ENCODE results near the gene SMPDL3A. TPM values are rescaled to one million over a fixed set of nuclear protein-coding genes. Genes with fewer than 3 reads are reported as not detected.
A peak's percentile ranks its signal among the peaks of the same experiment; 100 is the strongest.

SMPDL3A gene
- total and polyA plus RNA-seq, 2 of the 13 experiments (the other 11 are each of a cell fraction or from before 2014, with no cell fraction given), result 7.8 to 17.3 TPM

DNA sequence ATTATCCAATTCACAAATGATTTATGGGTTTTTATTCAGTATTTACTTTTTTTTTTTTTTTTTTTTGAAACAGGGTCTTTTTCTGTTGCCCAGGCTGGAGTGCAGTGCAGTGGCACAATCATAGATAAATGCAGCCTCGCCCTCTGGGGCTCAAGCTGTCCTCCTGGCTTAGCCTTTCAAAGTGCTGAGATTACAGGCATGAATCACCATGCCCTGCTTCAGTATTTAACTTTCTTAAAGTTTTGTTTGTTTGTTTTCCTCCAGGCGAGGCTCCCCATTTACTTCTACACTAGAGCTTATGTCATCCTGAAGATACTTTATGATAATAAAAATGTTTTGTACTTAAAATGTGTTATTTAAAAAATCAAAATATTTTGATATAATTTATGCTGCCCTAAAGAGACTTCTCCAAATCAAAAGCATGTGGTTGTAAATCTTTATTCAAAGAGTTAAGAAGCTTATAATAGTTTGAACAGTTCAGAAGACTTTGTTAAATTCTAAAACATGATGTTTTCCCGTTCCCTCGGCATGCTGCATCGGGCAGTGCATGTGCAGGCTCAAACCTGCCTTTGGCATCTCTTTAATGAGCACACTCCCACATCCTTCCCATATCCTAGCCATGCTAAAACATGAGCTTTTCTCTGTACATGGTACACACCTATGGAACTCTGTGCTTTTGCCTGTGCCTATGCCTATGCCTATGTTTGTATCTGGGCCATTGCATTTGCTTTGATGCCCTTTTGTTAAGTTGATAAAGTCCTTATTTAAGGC lies 11.0 kb downstream of the SMPDL3A start:
- CTCF ChIA-PET (ENCODE audit: low intra/inter-chr PET ratio, low total read pairs), result no interaction called here
- no peak overlapping the region for H3K27ac ChIP-seq (ENCODE audit: extremely low read length, insufficient read depth, low read length)

DNA sequence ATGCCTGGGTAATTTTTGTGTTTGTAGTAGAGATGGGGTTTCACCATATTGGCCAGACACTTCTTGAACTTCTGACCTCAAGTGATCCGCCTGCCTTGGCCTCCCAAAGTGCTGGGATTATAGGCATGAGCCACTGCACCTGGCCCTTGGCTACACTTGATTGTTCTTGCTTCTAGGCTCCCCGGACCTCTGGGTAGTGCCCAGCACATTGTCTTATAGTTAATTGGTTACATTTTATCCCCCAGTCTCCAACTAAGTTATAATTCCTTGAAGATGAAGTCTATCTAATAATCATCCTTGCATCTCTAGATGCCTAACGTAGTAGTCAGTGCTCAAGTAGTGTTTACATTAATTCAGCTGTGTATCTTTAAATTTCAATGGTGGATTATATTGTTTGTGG lies 11.8 kb downstream of the SMPDL3A start:
- no TSS peak for BruUV-seq (replicated peaks)
- TF ChIP-seq, protein P1, sequence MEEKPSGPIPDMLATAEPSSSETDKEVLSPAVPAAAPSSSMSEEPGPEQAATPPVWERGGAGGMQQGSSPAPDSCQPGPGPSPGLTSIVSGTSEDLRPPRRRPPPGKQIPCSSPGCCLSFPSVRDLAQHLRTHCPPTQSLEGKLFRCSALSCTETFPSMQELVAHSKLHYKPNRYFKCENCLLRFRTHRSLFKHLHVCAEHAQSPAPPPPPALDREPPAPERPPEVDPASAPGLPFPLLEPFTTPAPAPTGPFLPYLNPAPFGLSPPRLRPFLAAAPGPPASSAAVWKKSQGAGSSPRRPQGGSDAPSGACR (CRISPR knock-in tag; IDR thresholded peaks at IDR 0.05), result no peak
- no peak for TF ChIP-seq TGIF2 (CRISPR knock-in tag; IDR thresholded peaks at IDR 0.05)
- TF ChIP-seq MXD4 (CRISPR knock-in tag; IDR thresholded peaks at IDR 0.05), result no peak
- no peak for TF ChIP-seq ZNF232 (CRISPR knock-in tag; IDR thresholded peaks at IDR 0.05; ENCODE audit: borderline replicate concordance)
- no peak for TF ChIP-seq CCAR2 (optimal IDR thresholded peaks at IDR 0.05; ENCODE audit: low read depth, low read length)
- TF ChIP-seq FIP1L1 (IDR thresholded peaks at IDR 0.05; ENCODE audit: borderline replicate concordance, insufficient read depth, low read depth, low read length), result no peak
- intact Hi-C loops (cut with micrococcal nuclease; ENCODE audit: unreplicated experiment), result no loop called here
- no peaks in the 10 kb centered on the region for H3K27me3 ChIP-seq (ENCODE audit: control insufficient read depth in 1 of 2, insufficient read depth in 2 of 2, low read length in 2 of 2)
- H3K4me2 ChIP-seq (ENCODE audit: low read depth, low read length), result no peak overlapping the region
- WGBS (ENCODE audit: low lambda C conversion rate), result 78% methylated on average over 3 of the region's 3 CpGs
- no peaks in the 10 kb centered on the region for H4K20me1 ChIP-seq (ENCODE audit: insufficient read depth, low read length)
- no peak for FAIRE-seq
- ChIA-PET POLR2A (interaction anchor here (5.9 kb wide), 1 partner anchor 11 kb away, joined by 177 read pairs; the partner anchor contains the start of gene SMPDL3A), CTCF (ENCODE audit: low intra/inter-chr PET ratio, low total read pairs) (no interaction called here)
- no peaks in the 10 kb centered on the region for H3K36me3 ChIP-seq (replicated peaks in 1 of 2; ENCODE audit: control insufficient read depth in 1 of 2, insufficient read depth in 2 of 2, low read length in 2 of 2)
- peak overlapping the region; percentile 50 for H3K27ac ChIP-seq (ENCODE audit: extremely low read length, insufficient read depth, low read length)
- peaks cover 54% of the 10 kb centered on the region for H3K4me1 ChIP-seq (ENCODE audit: insufficient read depth, low read length)
- no peaks in the 10 kb centered on the region for H3K79me2 ChIP-seq (ENCODE audit: insufficient read depth, low read length)
- H3K9ac ChIP-seq (ENCODE audit: insufficient read depth, low read depth, low read length), result no peak overlapping the region
- in situ Hi-C loops (cut with HindIII; ENCODE audit: extremely low pct_ligation_motif_present, low pct_unique_long_range_greater_than_20kb), result no loop called here
- no peaks in the 10 kb centered on the region for H3K9me3 ChIP-seq (ENCODE audit: low read length)
- no peak overlapping the region for H3K4me3 ChIP-seq (replicated peaks in 1 of 3; ENCODE audit: insufficient read depth in 1 of 3, low read depth in 2 of 3, low read length in 3 of 3)
- DNase-seq (ENCODE audit: low spot score), result no peak
- ATAC-seq, result no peak
- H2AFZ ChIP-seq (ENCODE audit: low read length), result no peak overlapping the region

More for the DNA sequence above, 11.0 kb downstream of the SMPDL3A start:
- WGBS (ENCODE audit: low lambda C conversion rate), result 88% methylated on average over 5 of the region's 5 CpGs
- Histone ChIP-seq H3K79me2 (ENCODE audit: insufficient read depth, low read length) (no peaks in the 10 kb centered on the region), H3K9ac (ENCODE audit: insufficient read depth, low read depth, low read length) (no peak overlapping the region), H3K36me3 (replicated peaks in 1 of 2; ENCODE audit: control insufficient read depth in 1 of 2, insufficient read depth in 2 of 2, low read length in 2 of 2) (no peaks in the 10 kb centered on the region), H3K4me1 (ENCODE audit: insufficient read depth, low read length) (peaks cover 54% of the 10 kb centered on the region), H3K4me2 (ENCODE audit: low read depth, low read length) (no peak overlapping the region), H3K9me3 (ENCODE audit: low read length) (no peaks in the 10 kb centered on the region), H3K4me3 (replicated peaks in 1 of 3; ENCODE audit: insufficient read depth in 1 of 3, low read depth in 2 of 3, low read length in 3 of 3) (no peak overlapping the region), H2AFZ (ENCODE audit: low read length) (no peak overlapping the region), H4K20me1 (ENCODE audit: insufficient read depth, low read length) (no peaks in the 10 kb centered on the region), H3K27me3 (ENCODE audit: control insufficient read depth in 1 of 2, insufficient read depth in 2 of 2, low read length in 2 of 2) (no peaks in the 10 kb centered on the region)
- BruUV-seq (replicated peaks), result no TSS peak
- intact Hi-C loops (cut with micrococcal nuclease; ENCODE audit: unreplicated experiment), result no loop called here
- FAIRE-seq (no peak), DNase-seq (ENCODE audit: low spot score) (no peak), ATAC-seq (no peak)
- 0 out of 2 replicates have a peak, but pooled peaks have one; percentile 10 for TF ChIP-seq KAT8 (CRISPR knock-in tag; IDR thresholded peaks at IDR 0.05)
- no peak for TF ChIP-seq ZNF788 (CRISPR knock-in tag; IDR thresholded peaks at IDR 0.05; ENCODE audit: borderline replicate concordance)
- peak in 1 of 2 experiments; percentile 28; a peak in 1 of 4 replicates for TF ChIP-seq EP300 (IDR thresholded peaks at IDR 0.05; ENCODE audit: low read depth in 2 of 2, low read length in 2 of 2)
- TF ChIP-seq EP300 (CRISPR knock-in tag; IDR thresholded peaks at IDR 0.05; ENCODE audit: borderline replicate concordance), result no peak
- TF ChIP-seq ZFP36L1 (CRISPR knock-in tag; IDR thresholded peaks at IDR 0.05), result no peak
- peak; percentile 56 for TF ChIP-seq FOSL2 (CRISPR knock-in tag; IDR thresholded peaks at IDR 0.05)
- POLR2A ChIA-PET, result interaction anchor here (5.9 kb wide), 1 partner anchor 10 kb away, joined by 177 read pairs; the partner anchor contains the start of gene SMPDL3A
- in situ Hi-C loops (cut with HindIII; ENCODE audit: extremely low pct_ligation_motif_present, low pct_unique_long_range_greater_than_20kb), result no loop called here
